Measurements from ENCODE around the gene ATP6V0A1. TPM values are rescaled to one million over a fixed set of nuclear protein-coding genes. Genes with fewer than 3 reads are reported as not detected.

ATP6V0A1 gene
- total RNA-seq, 1 experiment from 2014 or later = 0.07 TPM

DNA sequence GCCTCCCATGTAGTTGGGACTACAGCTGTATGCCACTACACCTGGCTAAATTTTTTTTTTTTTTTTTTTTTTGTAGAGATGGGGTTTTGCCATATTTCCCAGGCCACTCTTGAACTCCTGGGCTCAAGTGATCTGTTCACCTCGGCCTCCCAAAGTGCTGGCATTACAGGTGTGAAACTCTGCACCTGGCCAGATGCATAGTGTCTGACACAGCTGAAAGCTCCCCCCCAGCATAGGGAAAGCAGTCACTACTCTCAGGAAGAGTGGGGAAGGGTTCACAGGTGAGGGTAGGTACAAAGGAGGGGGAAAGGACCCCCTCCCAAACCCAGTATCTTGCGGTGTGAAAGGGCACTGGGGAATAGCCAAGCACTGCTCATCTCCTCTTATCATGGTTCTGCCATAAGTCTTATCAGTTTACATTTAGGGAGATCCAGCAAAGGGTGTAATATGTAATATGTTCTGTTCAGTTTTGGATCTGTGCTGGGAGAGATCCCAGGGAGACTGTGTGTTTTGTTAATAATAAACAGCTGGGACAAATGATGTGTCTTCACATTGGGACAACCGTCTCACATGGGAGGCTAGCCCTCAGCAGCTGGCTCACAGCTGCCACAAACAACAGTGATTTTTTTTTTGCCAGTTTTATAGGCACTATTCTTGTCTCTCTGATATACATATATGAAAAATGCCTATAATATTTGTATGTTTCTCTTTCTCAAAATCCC is 28.8 kb upstream of the ATP6V0A1 start:
- TF ChIP-seq EZH2phosphoT487 (IDR thresholded peaks at IDR 0.05; ENCODE audit: borderline replicate concordance, low read length) (no peak), EZH2 (IDR thresholded peaks at IDR 0.05; ENCODE audit: low read length, unreplicated experiment) (no peak)
- TF ChIP-seq, protein P1, sequence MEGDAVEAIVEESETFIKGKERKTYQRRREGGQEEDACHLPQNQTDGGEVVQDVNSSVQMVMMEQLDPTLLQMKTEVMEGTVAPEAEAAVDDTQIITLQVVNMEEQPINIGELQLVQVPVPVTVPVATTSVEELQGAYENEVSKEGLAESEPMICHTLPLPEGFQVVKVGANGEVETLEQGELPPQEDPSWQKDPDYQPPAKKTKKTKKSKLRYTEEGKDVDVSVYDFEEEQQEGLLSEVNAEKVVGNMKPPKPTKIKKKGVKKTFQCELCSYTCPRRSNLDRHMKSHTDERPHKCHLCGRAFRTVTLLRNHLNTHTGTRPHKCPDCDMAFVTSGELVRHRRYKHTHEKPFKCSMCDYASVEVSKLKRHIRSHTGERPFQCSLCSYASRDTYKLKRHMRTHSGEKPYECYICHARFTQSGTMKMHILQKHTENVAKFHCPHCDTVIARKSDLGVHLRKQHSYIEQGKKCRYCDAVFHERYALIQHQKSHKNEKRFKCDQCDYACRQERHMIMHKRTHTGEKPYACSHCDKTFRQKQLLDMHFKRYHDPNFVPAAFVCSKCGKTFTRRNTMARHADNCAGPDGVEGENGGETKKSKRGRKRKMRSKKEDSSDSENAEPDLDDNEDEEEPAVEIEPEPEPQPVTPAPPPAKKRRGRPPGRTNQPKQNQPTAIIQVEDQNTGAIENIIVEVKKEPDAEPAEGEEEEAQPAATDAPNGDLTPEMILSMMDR (conservative IDR thresholded peaks at IDR 0.05; ENCODE audit: low read depth, low read length) = no peak
- H3K27ac ChIP-seq (ENCODE audit: low read length) = no peak overlapping the region
- no peaks in the 10 kb centered on the region for H3K79me2 ChIP-seq (ENCODE audit: low read length)
- no peaks in the 10 kb centered on the region for H3F3A ChIP-seq (ENCODE audit: low read length, unreplicated experiment)
- no peaks in the 10 kb centered on the region for H3K4me1 ChIP-seq (ENCODE audit: insufficient read depth, low read length)
- H3K9me3 ChIP-seq (ENCODE audit: low read length) = no peaks in the 10 kb centered on the region
- no peak overlapping the region for H3K4me2 ChIP-seq (ENCODE audit: low read length)
- no peaks in the 10 kb centered on the region for H3K9me2 ChIP-seq (replicated peaks; ENCODE audit: low read length)
- no peaks in the 10 kb centered on the region for H3K36me3 ChIP-seq (ENCODE audit: low read depth, low read length)
- ATAC-seq (no peak), DNase-seq (no peak)
- no peaks in the 10 kb centered on the region for H4K20me1 ChIP-seq (ENCODE audit: low read length)
- H2AFZ ChIP-seq (ENCODE audit: low read length) = no peak overlapping the region
- intact Hi-C loops (cut with micrococcal nuclease) = no loop called here
- no TSS peak for BruUV-seq (replicated peaks)
- ChIA-PET CTCF (no interaction called here), POLR2A (ENCODE audit: unreplicated experiment) (no interaction called here)
- no peak overlapping the region for H3K4me3 ChIP-seq (ENCODE audit: low read length)
- no peak overlapping the region for H3K9ac ChIP-seq (ENCODE audit: low read length)
- no peaks in the 10 kb centered on the region for H3K27me3 ChIP-seq (ENCODE audit: low read length)

DNA sequence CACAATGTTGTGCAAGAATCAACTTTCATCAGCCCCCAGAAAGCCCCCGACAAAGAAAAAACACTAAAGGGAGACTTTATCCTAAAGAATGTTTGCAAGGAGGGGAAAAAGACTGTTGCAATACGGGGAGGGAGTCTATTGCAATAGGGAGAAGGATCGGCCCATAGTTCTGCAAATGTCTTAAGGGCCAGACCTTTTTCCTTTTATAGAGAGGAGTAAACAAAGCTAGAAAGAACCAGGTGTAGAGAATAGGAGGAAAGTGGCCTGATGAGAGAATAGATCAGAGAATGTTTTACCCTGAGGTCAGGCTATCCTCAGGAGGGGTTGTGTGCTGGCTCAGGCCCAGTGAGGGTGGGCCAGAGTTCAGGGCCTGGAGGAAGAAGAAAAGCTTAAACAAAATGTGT is 26.9 kb upstream of the ATP6V0A1 start:
- Histone ChIP-seq H3K27ac (ENCODE audit: low read length) (no peak overlapping the region), H2AFZ (ENCODE audit: low read length) (no peak overlapping the region), H3K9ac (ENCODE audit: low read length) (no peak overlapping the region), H3K79me2 (ENCODE audit: low read length) (no peaks in the 10 kb centered on the region), H4K20me1 (ENCODE audit: low read length) (no peaks in the 10 kb centered on the region), H3K4me2 (ENCODE audit: low read length) (no peak overlapping the region), H3K36me3 (ENCODE audit: low read depth, low read length) (no peaks in the 10 kb centered on the region), H3K9me2 (replicated peaks; ENCODE audit: low read length) (no peaks in the 10 kb centered on the region), H3K4me3 (ENCODE audit: low read length) (no peak overlapping the region), H3F3A (ENCODE audit: low read length, unreplicated experiment) (no peaks in the 10 kb centered on the region), H3K4me1 (ENCODE audit: insufficient read depth, low read length) (no peaks in the 10 kb centered on the region), H3K27me3 (ENCODE audit: low read length) (no peaks in the 10 kb centered on the region), H3K9me3 (ENCODE audit: low read length) (no peaks in the 10 kb centered on the region)
- TF ChIP-seq, protein P1 (conservative IDR thresholded peaks at IDR 0.05; ENCODE audit: low read depth, low read length) = no peak
- TF ChIP-seq EZH2 (IDR thresholded peaks at IDR 0.05; ENCODE audit: low read length, unreplicated experiment) = no peak
- TF ChIP-seq EZH2phosphoT487 (IDR thresholded peaks at IDR 0.05; ENCODE audit: borderline replicate concordance, low read length) = no peak
- no TSS peak for BruUV-seq (replicated peaks)
- no peak for ATAC-seq
- DNase-seq = no peak
- intact Hi-C loops (cut with micrococcal nuclease) = no loop called here
- ChIA-PET POLR2A (ENCODE audit: unreplicated experiment) (no interaction called here), CTCF (no interaction called here)

DNA sequence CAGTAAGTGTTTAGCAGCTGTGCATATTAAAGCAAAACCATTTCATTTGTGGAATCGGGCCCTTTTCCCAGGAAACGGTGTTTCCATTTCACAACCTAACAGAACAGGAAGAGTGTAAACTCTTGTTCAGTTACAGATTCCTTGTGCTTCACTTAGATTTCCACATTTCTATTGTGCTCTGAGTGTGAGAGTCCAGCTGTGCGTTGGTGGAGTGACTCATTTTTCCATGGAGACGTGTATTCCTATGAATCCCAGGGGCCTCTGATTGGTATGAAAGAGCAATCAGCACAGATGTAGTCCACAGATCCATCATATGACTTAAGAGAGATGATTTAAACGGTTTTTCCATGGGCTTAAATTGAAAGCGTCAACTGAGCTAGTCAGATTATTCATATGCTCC is 22.3 kb upstream of the ATP6V0A1 start:
- Histone ChIP-seq H4K20me1 (ENCODE audit: low read length) (no peaks in the 10 kb centered on the region), H3K4me3 (ENCODE audit: low read length) (no peak overlapping the region), H3K27me3 (ENCODE audit: low read length) (no peaks in the 10 kb centered on the region), H3K4me1 (ENCODE audit: insufficient read depth, low read length) (no peaks in the 10 kb centered on the region), H3K9me3 (ENCODE audit: low read length) (no peaks in the 10 kb centered on the region), H3K79me2 (ENCODE audit: low read length) (no peaks in the 10 kb centered on the region), H3K27ac (ENCODE audit: low read length) (no peak overlapping the region), H3K4me2 (ENCODE audit: low read length) (no peak overlapping the region), H3K9me2 (replicated peaks; ENCODE audit: low read length) (no peaks in the 10 kb centered on the region), H3K9ac (ENCODE audit: low read length) (no peak overlapping the region), H3F3A (ENCODE audit: low read length, unreplicated experiment) (no peaks in the 10 kb centered on the region), H3K36me3 (ENCODE audit: low read depth, low read length) (no peaks in the 10 kb centered on the region), H2AFZ (ENCODE audit: low read length) (no peak overlapping the region)
- DNase-seq (no peak), ATAC-seq (no peak)
- TF ChIP-seq EZH2 (IDR thresholded peaks at IDR 0.05; ENCODE audit: low read length, unreplicated experiment) = no peak
- TF ChIP-seq, protein P1 (conservative IDR thresholded peaks at IDR 0.05; ENCODE audit: low read depth, low read length) = no peak
- TF ChIP-seq EZH2phosphoT487 (IDR thresholded peaks at IDR 0.05; ENCODE audit: borderline replicate concordance, low read length) = no peak
- BruUV-seq (replicated peaks) = no TSS peak
- intact Hi-C loops (cut with micrococcal nuclease) = no loop called here
- CTCF ChIA-PET = no interaction called here
- POLR2A ChIA-PET (ENCODE audit: unreplicated experiment) = no interaction called here

Measured in PC-3 (cell line).